Smooth muscle cell (in vitro differentiated cells): ENCODE data around the gene SUN5. TPM values are rescaled to one million over a fixed set of nuclear protein-coding genes. Genes with fewer than 3 reads are reported as not detected.

ENCODE experiments used
- DNase-seq: peaks from one replicate; lab custom pipeline; 2025; ENCODE audit not compliant: unreplicated experiment; lab: John Stamatoyannopoulos, UW
- H2AFZ ChIP-seq: fragments of 200-600 bp; sonication (generic); 2 replicates; pipeline ENCODE4 v1.6.0; 2016; ENCODE audit warnings: antibody characterized with exemption, low read depth, mild to moderate bottlenecking
- H3F3A ChIP-seq: fragments of 200-600 bp; sonication (generic); 2 replicates; pipeline ENCODE4 v1.6.0; 2017; ENCODE audit warnings: antibody characterized with exemption, low read depth
- H3K27ac ChIP-seq: fragments of 200-600 bp; sonication (generic); 2 replicates; pipeline ENCODE4 v1.5.1; 2016; ENCODE audit warnings: low read depth, mild to moderate bottlenecking
- H3K27me3 ChIP-seq: fragments of 200-600 bp; sonication (generic); 2 replicates; pipeline ENCODE4 v1.6.1; 2016; ENCODE audit warnings: low read depth, mild to moderate bottlenecking
- H3K36me3 ChIP-seq: fragments of 200-600 bp; sonication (generic); 2 replicates; pipeline ENCODE4 v1.5.1; 2016; ENCODE audit warnings: low read depth
- H3K4me1 ChIP-seq: fragments of 200-600 bp; sonication (generic); 2 replicates; pipeline ENCODE4 v1.5.1; 2016; ENCODE audit warnings: low read depth
- H3K4me2 ChIP-seq: fragments of 200-600 bp; sonication (generic); 2 replicates; pipeline ENCODE4 v1.6.0; 2016; ENCODE audit warnings: mild to moderate bottlenecking
- H3K4me3 ChIP-seq: fragments of 200-600 bp; sonication (generic); 2 replicates; pipeline ENCODE4 v1.5.1; 2016; ENCODE audit warnings: mild to moderate bottlenecking
- H3K79me2 ChIP-seq: fragments of 200-600 bp; sonication (generic); 2 replicates; pipeline ENCODE4 v1.6.0; 2016; ENCODE audit warnings: low read depth, mild to moderate bottlenecking
- H3K9ac ChIP-seq: fragments of 200-600 bp; sonication (generic); 2 replicates; pipeline ENCODE4 v1.6.0; 2016; ENCODE audit warnings: low read depth
- H3K9me3 ChIP-seq: fragments of 200-600 bp; sonication (generic); replicated peaks from 2 replicates; pipeline ENCODE4 v1.5.1; 2016; ENCODE audit warnings: low read depth
- H4K20me1 ChIP-seq: fragments of 200-600 bp; sonication (generic); 2 replicates; pipeline ENCODE4 v1.6.0; 2016; ENCODE audit warnings: low read depth
- CTCF ChIP-seq: fragments of 200-600 bp; sonication (generic); IDR thresholded peaks from 2 replicates; pipeline ENCODE4 v1.5.1; 2017; ENCODE audit warnings: borderline replicate concordance, mild to moderate bottlenecking, antibody characterized with exemption; ENCODE audit not compliant: insufficient read depth, poor library complexity, severe bottlenecking
- WGBS: methylation state at CpG from one replicate; pipeline ENCODE4 v1.1.7; 2016; ENCODE audit warnings: low lambda C conversion rate; 5-methylcytosine and 5-hydroxymethylcytosine counted together
- polyA plus RNA-seq: library from polyadenylated mRNA; unstranded; fragments of >200 nt; fragmentation: Nextera tagmentation; extraction: Ambion mirVana; gene quantifications from 2 replicates; pipeline ENCODE4 v1.2.1, GENCODE V29; 2016
- total RNA-seq: library from RNA; depleted of rRNA; stranded (reverse); fragments of >200 nt; gene quantifications from 2 replicates; pipeline ENCODE4 v1.2.3, GENCODE V29; 2014

Gene SUN5
- total and polyA plus RNA-seq, 2 experiments from 2014 or later: not detected

GRCh38 chr20:33010133-33010504, 5.9 kb upstream of the SUN5 start:
- no peak overlapping the region for H2AFZ ChIP-seq
- H3K9me3 ChIP-seq: no peaks in the 10 kb centered on the region
- no peaks in the 10 kb centered on the region for H3K4me1 ChIP-seq
- H3K79me2 ChIP-seq: no peaks in the 10 kb centered on the region
- DNase-seq: no peak
- H3K4me2 ChIP-seq: no peak overlapping the region
- no peaks in the 10 kb centered on the region for H3K36me3 ChIP-seq
- H4K20me1 ChIP-seq: no peaks in the 10 kb centered on the region
- peaks cover 28% of the 10 kb centered on the region for H3K27me3 ChIP-seq
- H3K27ac ChIP-seq: no peak overlapping the region
- 74% methylated on average over 5 of the region's 5 CpGs for WGBS
- H3K9ac ChIP-seq: no peak overlapping the region
- no peaks in the 10 kb centered on the region for H3F3A ChIP-seq
- TF ChIP-seq CTCF: no peak
- H3K4me3 ChIP-seq: no peak overlapping the region

- DNase-seq: no peak
- no peaks in the 10 kb centered on the region for H3K79me2 ChIP-seq
- H3K4me3 ChIP-seq: no peak overlapping the region
- WGBS: 89% methylated on average over 19 of the region's 19 CpGs
- H3K4me1 ChIP-seq: no peaks in the 10 kb centered on the region
- H3K4me2 ChIP-seq: no peak overlapping the region
- H2AFZ ChIP-seq: no peak overlapping the region
- H3K27me3 ChIP-seq: peaks cover 22% of the 10 kb centered on the region
- no peak overlapping the region for H3K27ac ChIP-seq
- H3F3A ChIP-seq: no peaks in the 10 kb centered on the region
- no peak for TF ChIP-seq CTCF
- H3K9me3 ChIP-seq: no peaks in the 10 kb centered on the region
- no peaks in the 10 kb centered on the region for H4K20me1 ChIP-seq
- H3K36me3 ChIP-seq: no peaks in the 10 kb centered on the region
- no peak overlapping the region for H3K9ac ChIP-seq
These were observed 5.2 kb upstream of the SUN5 start for GRCh38 chr20:33009214-33010132.

GRCh38 chr20:33008336-33009213, 4.3 kb upstream of the SUN5 start:
- no peak for DNase-seq
- H3K36me3 ChIP-seq: no peaks in the 10 kb centered on the region
- H3K4me1 ChIP-seq: no peaks in the 10 kb centered on the region
- no peak for TF ChIP-seq CTCF
- no peaks in the 10 kb centered on the region for H4K20me1 ChIP-seq
- 93% methylated on average over 23 of the region's 23 CpGs for WGBS
- no peaks in the 10 kb centered on the region for H3K79me2 ChIP-seq
- no peak overlapping the region for H3K27ac ChIP-seq
- no peak overlapping the region for H3K9ac ChIP-seq
- no peak overlapping the region for H3K4me3 ChIP-seq
- no peak overlapping the region for H2AFZ ChIP-seq
- no peak overlapping the region for H3K4me2 ChIP-seq
- no peaks in the 10 kb centered on the region for H3K9me3 ChIP-seq
- peaks cover 13% of the 10 kb centered on the region for H3K27me3 ChIP-seq
- H3F3A ChIP-seq: no peaks in the 10 kb centered on the region
